GM12878 (cell line): ENCODE data around the gene DPP6. TPM values are rescaled to one million over a fixed set of nuclear protein-coding genes. Genes with fewer than 3 reads are reported as not detected.

Experiments
- ATAC-seq: fragments of 200-7000 bp; cut with Tn5 transposase; 3 replicates; pipeline ENCODE4 v1.9.1; 2020; ENCODE audit warnings: mild to moderate bottlenecking, moderate library complexity
- BruUV-seq: library from RNA; stranded (reverse); fragments of 400-500 nt; replicated peaks from 2 replicates; lab custom pipeline; 2021; lab: Mats Ljungman, UMichigan
- CTCF ChIA-PET: fragments of 300-600 bp; sonication (Branson Sonifier 250); formaldehyde crosslinking; extraction: SDS; loops from one replicate; lab custom pipeline; 2021; ENCODE audit warnings: inconsistent platforms; lab: Yijun Ruan, JAX
- POLR2A ChIA-PET: fragments of 350-600 bp; formaldehyde crosslinking; extraction: SDS; loops from one replicate; lab custom pipeline; 2021; ENCODE audit warnings: inconsistent platforms; lab: Charles Lee
- RAD21 ChIA-PET: fragments of 300-600 bp; sonication (Branson Sonifier 250); formaldehyde crosslinking; loops from one replicate; lab custom pipeline; 2023; ENCODE audit warnings: antibody characterized with exemption; ENCODE audit not compliant: unreplicated experiment; lab: Charles Lee
- SMC1A ChIA-PET: fragments of 300-600 bp; sonication (Branson Sonifier 250); formaldehyde crosslinking; loops from one replicate; lab custom pipeline; 2023; ENCODE audit not compliant: unreplicated experiment, uncharacterized antibody; lab: Charles Lee
- DNase-seq: peaks from one replicate; pipeline ENCODE4 v3.0.0-alpha.2; 2011; ENCODE audit warnings: low read depth, low spot score
- FAIRE-seq: peaks from 3 replicates; lab custom pipeline; 2011; peaks lifted over from hg19 to GRCh38; lab: Jason Lieb, UNC
- H2AFZ ChIP-seq: 2 replicates; pipeline ENCODE4 v1.6.0; 2011; ENCODE audit warnings: low read depth, low read length, control low read depth; ENCODE audit not compliant: control insufficient read depth
- H3K27ac ChIP-seq: 2 replicates; pipeline ENCODE4 v1.5.1; 2011; ENCODE audit warnings: control low read depth; ENCODE audit not compliant: control insufficient read depth, insufficient read depth
- H3K27me3 ChIP-seq, 2 experiments: replicated peaks in 1 of 2; 2 replicates each; pipeline versions ENCODE4 v1.6.0 to v1.6.1; 2011; ENCODE audit warnings: low read length in 1 of 2; ENCODE audit not compliant: control insufficient read depth in 2 of 2, insufficient read depth in 2 of 2
- H3K36me3 ChIP-seq, 2 experiments: 2 replicates each; pipeline ENCODE4 v1.5.1; 2011; ENCODE audit warnings: low read length in 1 of 2; ENCODE audit not compliant: control insufficient read depth in 2 of 2, insufficient read depth in 2 of 2
- H3K4me1 ChIP-seq: 2 replicates; pipeline ENCODE4 v1.6.1; 2011; ENCODE audit warnings: mild to moderate bottlenecking, low read length, moderate library complexity, mixed read lengths; ENCODE audit not compliant: control insufficient read depth, insufficient read depth
- H3K4me2 ChIP-seq: 2 replicates; pipeline ENCODE4 v1.6.0; 2011; ENCODE audit warnings: control low read depth; ENCODE audit not compliant: control insufficient read depth, insufficient read depth
- H3K4me3 ChIP-seq: fragments of 200-600 bp; sonication (generic); 2 replicates; pipeline ENCODE4 v1.5.1; 2016
- H3K79me2 ChIP-seq: 2 replicates; pipeline ENCODE4 v1.6.0; 2011; ENCODE audit warnings: low read length; ENCODE audit not compliant: control insufficient read depth, insufficient read depth
- H3K9ac ChIP-seq: 2 replicates; pipeline ENCODE4 v1.8.0; 2011; ENCODE audit warnings: low read length, control low read depth, mixed read lengths; ENCODE audit not compliant: control insufficient read depth, insufficient read depth
- H3K9me3 ChIP-seq: replicated peaks from 3 replicates; pipeline ENCODE4 v1.5.1; 2011; ENCODE audit warnings: mild to moderate bottlenecking, low read length; ENCODE audit not compliant: control insufficient read depth, insufficient read depth
- H4K20me1 ChIP-seq: 2 replicates; pipeline ENCODE4 v1.6.0; 2011; ENCODE audit not compliant: control insufficient read depth, insufficient read depth
- CHD4 ChIP-seq: fragments of 200-600 bp; sonication (generic); IDR thresholded peaks from 2 replicates; pipeline ENCODE4 v1.6.1; 2016; ENCODE audit warnings: mild to moderate bottlenecking
- E2F8 ChIP-seq: fragments of 450-650 bp; IDR thresholded peaks from 2 replicates; pipeline ENCODE4 v1.6.1; 2018; ENCODE audit warnings: mild to moderate bottlenecking, low read depth, moderate library complexity; ENCODE audit not compliant: partially characterized antibody
- GATAD2B ChIP-seq: fragments of 450-650 bp; conservative IDR thresholded peaks from 2 replicates; pipeline ENCODE4 v1.6.1; 2017; ENCODE audit warnings: low read depth, mild to moderate bottlenecking, moderate library complexity
- HDAC2 ChIP-seq: fragments of 200-600 bp; sonication (generic); IDR thresholded peaks from 2 replicates; pipeline ENCODE4 v1.6.1; 2017
- IKZF2 ChIP-seq, 2 experiments: fragments of 450-650 bp; IDR thresholded peaks; 2 replicates each; pipeline ENCODE4 v1.6.1; 2017; ENCODE audit warnings: mild to moderate bottlenecking in 2 of 2, moderate library complexity in 2 of 2
- IRF3 ChIP-seq: fragments of 450-650 bp; IDR thresholded peaks from 2 replicates; pipeline ENCODE4 v1.6.1; 2014; ENCODE audit warnings: mild to moderate bottlenecking
- LARP7 ChIP-seq: fragments of 450-650 bp; IDR thresholded peaks from 2 replicates; pipeline ENCODE4 v1.6.1; 2017; ENCODE audit warnings: mild to moderate bottlenecking
- MTA3 ChIP-seq: IDR thresholded peaks from 2 replicates; pipeline ENCODE4 v1.6.1; 2012; ENCODE audit warnings: low read length, inconsistent platforms, borderline replicate concordance
- NFYA ChIP-seq: IDR thresholded peaks from 2 replicates; pipeline ENCODE4 v1.6.1; 2011; ENCODE audit warnings: low read depth, mild to moderate bottlenecking, low read length, improper control_type of control experiment, borderline replicate concordance
- PRDM15 ChIP-seq: fragments of 450-650 bp; formaldehyde crosslinking; IDR thresholded peaks from 2 replicates; pipeline ENCODE4 v1.4.0; 2020; ENCODE audit warnings: mild to moderate bottlenecking, moderate library complexity
- RAD21 ChIP-seq: IDR thresholded peaks from 2 replicates; pipeline ENCODE4 v1.6.1; 2011; ENCODE audit warnings: mild to moderate bottlenecking, low read depth, low read length, moderate library complexity; ENCODE audit not compliant: insufficient read depth
- RBBP5 ChIP-seq: fragments of 200-600 bp; sonication (generic); conservative IDR thresholded peaks from 2 replicates; pipeline ENCODE4 v1.6.1; 2016
- SREBF1 ChIP-seq: IDR thresholded peaks from 2 replicates; pipeline ENCODE4 v1.6.1; 2012; ENCODE audit warnings: mild to moderate bottlenecking, low read length
- STAT1 ChIP-seq: fragments of 450-650 bp; conservative IDR thresholded peaks from 2 replicates; pipeline ENCODE4 v1.6.1; 2014; ENCODE audit warnings: antibody characterized with exemption, mild to moderate bottlenecking
- TARDBP ChIP-seq: IDR thresholded peaks from 2 replicates; pipeline ENCODE4 v1.6.1; 2016; ENCODE audit warnings: borderline replicate concordance
- TCF3 ChIP-seq: IDR thresholded peaks from 2 replicates; pipeline ENCODE4 v1.6.1; 2012; ENCODE audit warnings: low read depth, mild to moderate bottlenecking, low read length, borderline replicate concordance; ENCODE audit not compliant: insufficient read depth
- ZSCAN29 ChIP-seq: fragments of 450-650 bp; IDR thresholded peaks from 2 replicates; pipeline ENCODE4 v1.6.1; 2017; ENCODE audit warnings: mild to moderate bottlenecking, moderate library complexity
- WGBS: methylation state at CpG from one replicate; pipeline ENCODE4 v1.1.6; 2016; ENCODE audit warnings: low lambda C conversion rate; ENCODE audit not compliant: insufficient replicate concordance, insufficient coverage; ENCODE audit errors: missing lambda C conversion rate; 5-methylcytosine and 5-hydroxymethylcytosine counted together
- in situ Hi-C: fragments of 300-500 bp; cut with MboI; formaldehyde crosslinking; loops from 9 replicates; pipeline ENCODE4 v1.14.3; 2018; ENCODE audit warnings: mixed read lengths
- intact Hi-C: fragments of 100-400 bp; cut with micrococcal nuclease; formaldehyde crosslinking; loops from one replicate; pipeline ENCODE4 v1.14.2; 2022; ENCODE audit not compliant: unreplicated experiment
- polyA plus RNA-seq, 11 experiments: library from polyadenylated mRNA; depleted of rRNA in 4 of 11; unstranded in 6 of 11; stranded (reverse) in 5 of 11; fragments of >200 nt; fragmentation: Nextera tagmentation in 4 of 11; fragmentation: Illumina TruSeq in 1 of 11; extraction: Ambion mirVana in 4 of 11; extraction: Trizol in 1 of 11; gene quantifications; 1 replicate in 1 of 11; 2 replicates in 10 of 11; pipeline versions ENCODE4 v1.2.1 to v1.2.3, GENCODE V29; 2011 to 2016; ENCODE audit warnings: inconsistent platforms in 2 of 11, missing spikeins in 2 of 11, low read depth in 1 of 11
- total RNA-seq, 4 experiments: library from RNA; depleted of rRNA in 3 of 4; stranded (reverse); fragments of >200 nt in 3 of 4; fragmentation: Illumina TruSeq in 1 of 4; extraction: Trizol in 1 of 4; gene quantifications; 2 replicates each; pipeline versions ENCODE4 v1.2.1 to v1.2.3, GENCODE V29; 2013 to 2021

The DPP6 gene
- total and polyA plus RNA-seq, 10 of the 15 experiments (the other 5 are each of a cell fraction or from before 2014, with no cell fraction given): not detected

GRCh38 chr7:154631162-154631561 is 579.0 kb downstream of the DPP6 start (continued):
- no peak for TF ChIP-seq IKZF2 (IDR thresholded peaks at IDR 0.05)
- no peak for TF ChIP-seq RBBP5
- no peak for TF ChIP-seq E2F8
- no peak for TF ChIP-seq RAD21
- TF ChIP-seq MTA3: no peak
- no peak for TF ChIP-seq LARP7
- TF ChIP-seq, all 136 proteins: peak for 0

GRCh38 chr7:154633641-154634040 is 581.4 kb downstream of the DPP6 start:
- H4K20me1 ChIP-seq: no peaks in the 10 kb centered on the region
- DNase-seq: no peak
- FAIRE-seq: no peak
- no peaks in the 10 kb centered on the region for H3K4me1 ChIP-seq
- intact Hi-C loops: no loop called here
- no TSS peak for BruUV-seq
- WGBS: 42% methylated on average over 3 of the region's 3 CpGs
- H2AFZ ChIP-seq: no peak overlapping the region
- SMC1A ChIA-PET: no interaction called here
- H3K36me3 ChIP-seq: no peaks in the 10 kb centered on the region
- no peak overlapping the region for H3K9ac ChIP-seq
- POLR2A ChIA-PET: no interaction called here
- no peak overlapping the region for H3K27ac ChIP-seq
- RAD21 ChIA-PET: no interaction called here
- CTCF ChIA-PET: no interaction called here
- H3K9me3 ChIP-seq: no peaks in the 10 kb centered on the region
- H3K4me3 ChIP-seq: no peak overlapping the region
- H3K27me3 ChIP-seq: no peaks in the 10 kb centered on the region
- in situ Hi-C loops: no loop called here
- no peaks in the 10 kb centered on the region for H3K79me2 ChIP-seq
- H3K4me2 ChIP-seq: no peak overlapping the region
- no peak for ATAC-seq
- TF ChIP-seq CHD4 (no peak), GATAD2B (no peak), IRF3 (no peak), PRDM15 (CRISPR knock-in tag) (no peak), STAT1 (no peak), TARDBP (no peak), TCF3 (no peak), NFYA (no peak), HDAC2 (no peak), ZSCAN29 (no peak), SREBF1 (no peak)
